Activated CD8-positive, alpha-beta memory T cell treated with anti-CD3 and anti-CD28 coated beads for 24 hours (primary cell): ENCODE results near the gene SCAPER.
"Not testable (repeated sequence)": the region's sequence is repeated elsewhere in the genome, so short reads cannot be mapped to it uniquely, and the experiment has no call there.

ENCODE experiments used
- DNase-seq: peaks from one replicate; pipeline ENCODE4 v3.0.0-alpha.2; 2020

Gene SCAPER

DNA sequence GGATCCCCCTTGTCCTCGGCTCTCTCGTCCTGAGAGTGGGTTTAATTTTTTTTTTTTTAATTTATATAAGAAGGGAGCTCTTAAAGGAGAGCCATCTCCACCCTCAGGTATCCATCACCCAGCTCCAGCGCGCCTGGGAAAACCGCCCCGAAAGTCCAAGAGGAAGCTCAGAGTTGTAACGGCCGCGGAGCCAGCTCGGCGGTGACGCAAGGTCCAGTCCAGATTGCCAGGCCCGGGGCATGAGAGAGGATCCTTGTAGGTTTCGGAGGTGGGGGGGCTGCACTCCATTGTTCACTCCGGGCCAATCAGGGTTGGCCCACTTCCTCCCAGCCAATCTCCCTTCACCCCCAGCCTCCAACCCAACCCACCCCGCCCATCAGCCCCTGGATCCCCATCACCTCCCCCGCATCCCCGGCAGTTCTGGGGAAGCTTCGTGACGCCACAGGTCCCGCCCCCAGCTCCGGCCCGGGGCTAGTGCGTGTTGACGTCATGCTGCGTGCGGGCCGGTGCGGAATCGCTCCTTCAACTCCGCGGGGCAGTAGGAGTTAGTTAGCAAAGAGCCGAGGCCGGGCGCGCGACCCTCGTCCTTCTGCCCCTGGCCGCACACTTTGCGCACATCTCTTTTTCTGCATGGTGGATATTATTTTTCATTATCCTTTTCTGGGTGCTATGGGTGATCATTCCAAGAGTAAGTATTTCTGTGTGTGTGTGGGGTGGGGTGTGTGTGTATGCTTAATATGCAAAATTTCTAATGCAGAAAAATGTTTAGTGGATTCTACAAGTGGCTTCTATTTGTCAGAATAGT, 568.7 kb downstream of the SCAPER start, which contains the start of gene ISL2:
TSS of gene ISL2 (plus strand) at position 520 of the 805 bp plus-strand sequence. CDS start at position 631, 111 bp downstream.
- peak; percentile 78 for DNase-seq

DNA sequence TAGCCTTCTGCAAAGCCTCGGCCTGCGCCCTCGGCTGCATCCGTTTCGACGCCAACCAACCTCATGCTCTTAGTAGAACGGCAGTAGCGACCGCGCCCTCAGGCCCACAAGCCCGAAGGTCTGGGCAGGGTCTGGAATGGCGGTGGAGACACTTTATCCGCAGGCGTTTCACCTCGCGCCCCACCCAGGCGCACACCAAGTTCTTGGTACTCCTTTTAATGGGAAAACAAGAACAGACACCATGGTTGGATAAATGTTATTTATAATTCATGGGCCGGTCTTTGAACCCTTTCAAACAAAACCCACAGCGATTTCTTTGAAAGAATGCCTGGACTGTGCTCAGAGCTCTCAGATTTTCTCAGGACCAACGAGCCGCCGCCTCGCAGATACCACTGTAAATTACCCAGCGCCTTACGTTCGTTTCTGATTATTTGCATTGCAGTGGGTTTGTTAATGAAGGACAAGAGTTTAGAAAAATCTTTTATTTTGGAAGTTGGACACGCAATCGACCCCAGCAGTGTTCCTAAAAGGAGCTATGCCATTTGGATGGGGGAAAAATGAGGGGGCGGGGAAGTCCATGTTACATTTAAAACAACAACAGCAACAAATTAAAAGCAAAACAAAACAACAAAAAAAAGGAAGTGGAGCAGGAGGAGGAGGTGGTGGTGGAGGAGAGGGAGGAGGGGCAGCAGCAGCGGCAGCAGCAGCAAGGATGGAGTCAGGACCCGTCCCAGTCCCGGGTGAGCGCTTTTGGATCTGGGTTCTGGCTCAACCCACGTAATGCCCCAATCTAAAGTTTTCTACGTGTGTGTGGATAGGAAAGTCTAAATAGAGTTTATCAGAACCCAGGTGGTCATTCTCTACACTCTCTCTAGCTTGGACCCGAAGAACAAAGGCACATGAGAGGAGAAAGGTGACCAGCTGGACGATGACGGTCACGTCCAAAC, 569.6 kb downstream of the SCAPER start:
- peak; percentile 60 for DNase-seq

DNA sequence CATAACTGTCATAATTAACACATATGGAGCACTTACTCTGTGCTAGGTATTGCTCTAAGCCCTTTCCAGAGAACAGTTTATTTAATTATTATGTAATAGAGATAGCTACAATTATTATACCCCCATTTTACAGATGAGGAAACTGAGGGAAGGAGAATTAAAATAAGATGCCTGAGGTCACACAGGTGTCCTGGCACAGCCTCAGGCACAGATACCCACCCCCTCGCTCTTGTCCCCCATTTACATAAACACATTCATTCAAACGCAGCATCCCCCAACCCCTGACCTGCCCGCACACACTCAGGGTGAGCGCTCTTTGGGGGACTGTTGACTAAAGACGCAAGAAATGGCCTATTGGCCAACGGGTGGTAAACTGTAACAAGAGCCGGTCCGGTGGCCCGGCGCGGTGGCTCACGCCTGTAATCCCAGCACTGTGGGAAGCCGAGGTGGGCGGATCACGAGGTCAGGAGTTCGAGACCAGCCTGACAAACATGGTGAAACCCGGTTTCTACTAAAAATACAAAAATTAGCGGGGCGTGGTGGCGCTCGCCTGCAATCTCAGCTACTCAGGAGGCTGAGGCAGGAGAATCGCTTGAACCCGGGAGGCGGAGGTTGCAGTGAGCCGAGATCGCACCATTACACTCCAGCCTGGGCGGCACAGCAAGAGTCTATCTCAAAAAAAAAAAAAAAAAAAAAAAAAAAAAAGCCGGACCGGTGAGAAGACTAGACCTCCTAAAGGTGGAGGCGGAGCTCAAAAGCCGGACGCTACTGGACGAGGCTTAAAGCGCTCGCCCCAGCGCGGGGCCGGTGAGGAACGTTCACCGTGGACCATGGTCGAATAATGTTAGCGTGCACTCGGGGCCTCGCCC, 570.5 kb downstream of the SCAPER start:
- DNase-seq = peak; percentile 44

DNA sequence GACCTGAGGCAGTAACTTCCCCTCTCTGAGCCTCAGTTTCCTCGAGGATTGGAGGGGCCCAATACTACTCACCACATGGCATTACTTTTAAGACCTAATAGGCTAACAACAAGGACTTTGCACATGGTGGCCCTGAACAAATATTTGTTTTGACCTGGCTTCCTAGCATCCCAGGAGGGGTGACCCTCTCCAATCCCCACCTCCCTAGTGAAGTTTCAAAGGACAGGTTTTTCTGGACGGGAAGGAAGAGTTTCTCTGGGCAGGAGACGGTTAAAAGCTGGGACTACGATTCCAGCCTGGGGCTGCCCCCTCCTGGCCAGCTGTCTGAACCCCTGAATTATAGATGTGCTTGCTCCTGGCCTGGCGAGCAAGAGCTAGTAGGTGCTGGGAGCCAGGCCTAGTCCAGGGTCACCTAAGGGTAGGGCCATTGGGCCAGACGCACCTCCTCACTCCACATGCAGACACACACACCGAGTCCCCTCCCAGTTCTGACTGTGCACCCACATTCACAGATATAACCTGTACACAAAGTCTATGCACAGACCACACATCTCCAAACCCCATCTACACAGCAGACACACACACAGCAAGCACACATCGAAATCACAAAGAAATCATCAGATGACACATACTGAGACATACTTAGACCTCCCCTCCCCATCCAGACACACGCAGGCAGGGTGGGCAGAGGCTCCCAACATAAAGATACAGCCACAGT, 571.3 kb downstream of the SCAPER start:
- no peak for DNase-seq

DNA sequence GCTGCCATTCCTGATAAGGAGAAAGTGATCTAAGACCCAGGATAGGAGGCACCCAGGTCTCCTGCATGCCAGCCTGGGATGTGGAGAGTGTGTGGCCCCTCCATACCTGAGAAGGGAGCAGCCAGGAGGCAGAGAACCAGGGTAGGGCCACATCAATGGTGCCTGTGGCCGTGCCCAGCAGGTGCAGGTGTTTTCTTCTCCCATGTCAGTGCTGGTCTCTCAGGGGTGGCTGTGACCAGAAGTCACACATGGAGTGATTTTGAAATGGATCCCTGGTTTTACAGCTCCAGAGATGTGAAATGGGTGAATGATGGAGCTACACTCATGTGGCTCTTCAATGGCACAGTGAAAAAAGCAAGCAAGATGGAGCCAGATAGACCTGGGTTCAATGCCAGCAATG, 571.8 kb downstream of the SCAPER start:
- no peak for DNase-seq

DNA sequence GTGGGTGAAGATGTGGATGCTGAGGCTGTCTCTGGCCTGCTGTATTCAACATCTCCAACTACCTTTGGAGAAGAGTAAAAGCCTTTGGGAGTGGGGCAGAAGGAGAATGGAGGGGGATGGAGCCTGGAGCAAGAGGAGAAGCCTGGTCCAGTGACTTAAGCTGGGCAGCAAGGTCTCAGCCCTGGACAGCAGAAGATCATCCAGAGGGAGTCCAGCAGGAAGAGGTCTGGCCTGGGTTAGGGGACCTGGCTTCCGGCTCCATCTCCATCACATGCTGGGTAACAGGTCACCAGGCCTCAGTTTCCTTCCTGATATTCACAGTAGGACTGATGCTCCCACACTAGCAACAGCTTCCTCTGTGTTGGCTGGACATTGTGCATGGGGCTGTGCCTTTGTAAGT, 572.3 kb downstream of the SCAPER start:
- no peak for DNase-seq

DNA sequence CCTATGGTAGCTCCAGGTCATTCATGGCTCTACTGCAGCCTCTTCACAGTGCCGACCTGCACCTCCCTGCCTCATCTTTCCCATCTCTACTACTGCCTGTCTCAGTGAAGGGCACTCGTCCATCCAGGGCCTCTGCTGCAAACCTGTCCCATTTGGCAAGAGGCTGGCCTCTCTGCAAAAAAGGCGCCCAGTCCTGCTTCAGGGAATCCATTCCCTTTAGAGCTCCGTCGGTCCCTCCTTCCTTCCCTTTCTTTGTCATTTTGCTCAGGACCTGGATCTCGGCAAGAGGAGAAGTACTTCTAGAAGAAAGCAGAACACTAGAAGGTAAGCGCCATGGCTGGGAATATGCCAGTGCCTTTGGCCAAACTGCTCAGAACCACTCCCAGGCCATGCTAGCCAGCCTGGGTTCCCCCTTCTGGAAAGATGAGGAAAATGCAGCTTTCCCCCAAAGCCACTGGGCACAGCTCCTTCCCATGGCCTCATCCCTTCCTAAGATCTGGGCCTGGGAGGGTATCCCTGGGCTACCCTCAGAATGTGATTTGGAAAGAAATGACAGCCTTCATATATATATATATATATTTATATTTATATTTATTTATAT, 575.0 kb downstream of the SCAPER start:
- DNase-seq = no peak

DNA sequence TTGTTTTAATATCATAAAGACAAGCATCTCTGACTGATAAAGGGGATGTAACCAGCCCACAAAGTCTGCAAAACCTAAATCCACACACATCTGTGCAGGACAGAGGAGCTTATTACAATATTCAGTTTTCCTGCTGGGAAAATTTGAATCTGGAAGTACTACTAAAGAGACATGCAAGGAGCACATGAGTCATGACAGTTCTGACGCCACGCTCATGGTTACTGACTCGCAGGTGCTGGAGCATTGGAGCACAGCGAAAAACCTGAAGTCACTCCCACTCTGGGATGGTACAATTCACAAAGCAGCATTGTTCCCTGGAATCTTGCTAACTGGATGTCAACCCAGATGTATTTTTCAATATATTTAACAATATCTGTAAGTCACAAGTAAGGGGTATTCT, 576.2 kb downstream of the SCAPER start:
- no peak for DNase-seq

DNA sequence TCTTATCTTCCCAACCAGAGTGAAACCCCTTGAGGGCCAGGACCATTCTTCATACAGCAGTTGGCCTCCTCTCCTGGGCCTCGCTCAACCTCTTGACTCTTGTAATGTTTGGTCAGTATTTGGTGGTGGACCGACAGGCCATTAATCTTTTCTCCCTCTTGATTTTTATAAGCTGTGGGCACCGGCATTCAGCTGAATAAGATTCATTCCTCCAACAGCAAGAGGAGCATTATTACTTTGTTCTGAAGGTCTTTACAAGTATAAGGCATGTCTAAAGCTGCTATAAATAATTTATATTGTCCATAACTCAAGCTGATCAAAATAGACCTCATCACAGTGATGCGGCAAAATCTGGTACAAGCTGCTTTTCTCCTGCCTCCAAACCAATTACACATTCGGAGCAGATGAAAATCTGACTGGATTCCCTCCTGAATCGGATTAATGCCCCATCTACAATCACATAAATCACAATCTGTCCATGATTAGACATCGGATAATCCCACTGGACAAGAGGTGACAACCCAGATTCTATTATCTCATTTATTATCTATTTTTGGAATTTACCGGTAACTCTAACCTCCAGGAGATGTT, 576.9 kb downstream of the SCAPER start:
- no peak for DNase-seq

DNA sequence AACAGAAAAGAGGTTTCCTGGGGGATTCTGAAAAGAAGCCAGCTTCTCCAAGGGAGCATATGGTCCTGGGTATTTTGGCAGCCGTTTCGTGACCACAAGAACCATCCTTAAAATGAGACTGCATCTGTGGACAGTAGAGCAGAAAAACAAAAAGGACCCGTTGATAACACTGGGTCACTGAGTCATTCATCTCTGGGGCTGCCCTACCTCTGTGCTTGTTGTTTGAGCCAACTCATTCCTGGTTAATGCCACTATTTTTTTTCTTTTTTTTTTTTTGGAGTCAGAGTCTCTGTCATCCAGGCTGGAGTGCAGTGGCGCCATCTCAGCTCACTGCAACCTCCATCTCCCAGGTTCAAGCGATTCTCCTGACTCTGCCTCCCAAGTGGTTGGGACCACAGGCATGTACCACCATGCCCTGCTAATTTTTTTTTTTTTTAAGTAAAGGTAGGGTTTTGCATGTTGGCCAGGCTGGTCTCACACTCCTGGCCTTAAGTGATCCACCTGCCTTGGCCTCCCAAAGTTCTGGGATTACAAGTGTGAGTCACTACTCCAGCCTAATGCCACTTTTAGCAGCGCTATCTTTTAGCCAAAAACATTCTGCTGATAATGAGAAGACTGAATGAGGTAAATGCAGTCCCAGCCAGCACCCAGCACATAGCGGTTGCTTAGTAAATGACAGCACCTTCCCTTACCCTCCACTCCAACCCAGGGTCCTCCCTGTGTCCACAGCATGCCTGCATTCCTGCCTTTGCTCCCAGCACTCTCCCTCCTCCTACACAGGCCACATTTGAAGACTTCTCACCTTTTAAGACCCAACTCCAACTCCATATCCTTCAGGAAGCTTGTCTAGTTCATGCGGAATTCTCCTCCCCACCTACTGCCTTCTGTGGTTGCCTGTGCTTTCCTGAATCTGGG, 577.7 kb downstream of the SCAPER start:
- DNase-seq = no peak

DNA sequence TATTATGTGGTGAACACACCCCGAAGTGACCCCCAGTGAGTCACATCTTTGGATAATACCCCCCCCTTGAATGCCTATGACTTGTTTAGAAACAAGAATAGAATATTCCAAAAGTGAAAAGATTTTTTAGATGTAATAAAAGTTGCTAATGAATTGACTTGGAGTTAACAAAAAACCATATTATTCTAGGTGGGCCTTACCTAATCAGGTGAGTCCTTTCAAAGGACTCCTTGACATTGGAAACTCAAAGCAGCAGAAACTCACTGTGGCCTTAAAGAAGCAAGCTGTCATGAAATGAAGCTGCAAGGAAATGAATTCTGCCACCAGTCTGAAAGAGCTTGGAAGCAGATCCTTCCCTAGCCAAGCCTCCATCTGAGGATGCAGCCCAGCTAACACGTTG, 579.4 kb downstream of the SCAPER start:
- no peak for DNase-seq

DNA sequence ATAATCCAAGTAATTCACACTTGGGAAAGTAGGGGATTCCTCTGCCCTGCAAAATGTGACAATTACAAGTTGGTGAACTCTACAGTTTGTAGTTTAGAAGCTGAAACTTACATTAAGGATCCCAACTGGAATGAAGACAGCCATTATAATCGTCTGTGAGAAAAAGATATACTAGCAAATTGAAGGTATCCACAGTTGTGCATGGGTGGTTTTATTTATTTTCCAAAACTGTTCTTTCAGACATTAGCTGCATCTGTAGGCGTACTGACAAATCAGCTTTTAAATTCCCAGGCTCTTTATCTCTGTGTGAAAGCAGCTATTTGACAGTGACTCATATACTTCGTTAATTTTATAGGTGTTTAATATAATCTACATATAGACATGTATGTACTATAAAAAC, 581.1 kb downstream of the SCAPER start:
- no peak for DNase-seq

DNA sequence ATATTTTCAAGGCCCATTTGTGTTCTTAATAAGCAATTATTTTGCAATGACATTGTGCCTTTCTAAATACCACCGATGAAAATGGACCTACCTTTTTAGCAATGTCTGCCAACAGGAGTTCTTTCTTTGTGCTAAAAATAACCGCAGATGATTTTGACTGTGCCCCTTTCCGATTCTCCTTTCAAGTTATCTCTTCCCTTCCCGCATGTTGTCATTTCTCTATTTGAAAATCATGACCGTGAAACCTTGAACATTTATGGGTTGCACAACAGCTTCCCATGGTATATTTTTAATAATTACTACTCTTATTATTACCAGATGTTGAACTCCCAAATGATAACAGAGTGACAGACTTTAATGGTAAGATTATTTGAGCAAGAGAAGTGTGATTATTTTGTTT, 583.5 kb downstream of the SCAPER start:
- DNase-seq = no peak

DNA sequence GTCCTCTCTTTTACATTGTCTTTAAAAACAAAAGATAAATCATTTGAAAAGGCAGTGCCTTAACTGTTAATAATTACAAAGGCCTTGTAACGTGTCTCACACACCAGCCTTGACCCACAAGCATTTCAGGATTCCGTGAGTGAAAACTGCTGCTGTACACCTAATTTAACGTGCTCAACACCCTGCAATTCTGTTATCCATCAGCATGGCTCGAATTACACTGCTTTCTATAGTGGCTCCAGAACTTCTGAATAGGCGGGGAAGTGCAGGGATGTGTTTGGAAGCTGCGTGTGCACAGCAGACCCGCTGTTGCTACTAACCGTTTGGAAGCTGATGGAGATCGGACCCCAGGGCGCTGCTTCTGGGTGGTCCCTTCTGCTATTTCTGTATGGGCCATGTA, 584.0 kb downstream of the SCAPER start:
- no peak for DNase-seq

DNA sequence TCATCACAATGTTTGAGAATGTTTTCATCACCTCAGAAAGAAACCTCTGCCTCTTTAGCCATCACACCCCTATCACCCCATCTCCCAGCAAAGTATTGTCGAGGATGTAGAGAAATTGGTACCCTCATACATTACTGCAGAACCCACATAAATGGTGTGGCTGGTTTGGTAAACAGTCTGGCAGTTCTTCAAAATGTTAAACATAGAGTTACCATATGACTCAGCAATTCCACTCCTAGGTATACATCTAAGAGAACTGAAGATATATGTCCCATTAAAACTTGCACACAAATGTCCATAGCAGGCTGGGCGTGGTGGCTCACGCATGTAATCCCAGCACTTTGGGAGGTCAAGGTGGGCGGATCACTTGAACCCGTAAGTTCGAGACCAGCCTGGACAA, 585.1 kb downstream of the SCAPER start:
- no peak for DNase-seq

DNA sequence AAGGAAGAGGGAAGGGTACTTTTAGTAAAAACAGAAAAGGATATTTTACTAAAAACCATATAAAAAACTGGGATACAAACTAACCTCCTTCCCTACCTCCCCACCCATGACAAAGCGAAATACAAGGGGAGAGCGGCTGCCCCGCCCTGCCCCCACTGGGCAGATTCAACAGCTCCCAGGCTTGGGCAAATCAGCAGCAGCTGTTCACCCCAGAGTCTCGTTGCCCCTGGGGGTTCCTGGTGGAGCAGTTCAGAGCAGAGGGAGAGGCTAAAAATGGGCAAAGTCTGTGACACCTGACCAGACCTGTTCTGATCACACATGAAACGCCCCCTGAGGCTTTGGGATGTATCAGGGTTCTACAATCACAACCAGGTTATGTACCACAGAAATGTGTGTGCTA, 591.4 kb downstream of the SCAPER start:
- DNase-seq = no peak

DNA sequence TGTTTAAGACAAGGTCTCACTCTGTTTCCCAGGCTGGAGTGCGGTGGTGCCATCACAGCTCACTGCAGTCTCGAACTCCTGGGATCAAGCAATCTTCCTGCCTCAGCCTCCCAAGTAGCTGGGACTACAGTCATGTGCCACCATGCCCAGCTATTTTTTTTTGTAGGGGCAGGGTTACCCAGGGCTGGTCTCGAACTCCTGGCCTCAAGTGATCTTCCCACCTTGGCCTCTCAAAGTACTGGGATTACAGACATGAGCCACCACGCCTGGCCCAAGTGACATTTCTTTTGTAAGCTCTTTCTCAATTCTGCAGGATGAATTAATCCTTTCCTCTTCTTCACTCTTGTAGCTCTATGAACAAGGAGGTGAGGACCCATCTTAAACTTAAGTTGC, 592.0 kb downstream of the SCAPER start:
- DNase-seq = not testable (repeated sequence)

DNA sequence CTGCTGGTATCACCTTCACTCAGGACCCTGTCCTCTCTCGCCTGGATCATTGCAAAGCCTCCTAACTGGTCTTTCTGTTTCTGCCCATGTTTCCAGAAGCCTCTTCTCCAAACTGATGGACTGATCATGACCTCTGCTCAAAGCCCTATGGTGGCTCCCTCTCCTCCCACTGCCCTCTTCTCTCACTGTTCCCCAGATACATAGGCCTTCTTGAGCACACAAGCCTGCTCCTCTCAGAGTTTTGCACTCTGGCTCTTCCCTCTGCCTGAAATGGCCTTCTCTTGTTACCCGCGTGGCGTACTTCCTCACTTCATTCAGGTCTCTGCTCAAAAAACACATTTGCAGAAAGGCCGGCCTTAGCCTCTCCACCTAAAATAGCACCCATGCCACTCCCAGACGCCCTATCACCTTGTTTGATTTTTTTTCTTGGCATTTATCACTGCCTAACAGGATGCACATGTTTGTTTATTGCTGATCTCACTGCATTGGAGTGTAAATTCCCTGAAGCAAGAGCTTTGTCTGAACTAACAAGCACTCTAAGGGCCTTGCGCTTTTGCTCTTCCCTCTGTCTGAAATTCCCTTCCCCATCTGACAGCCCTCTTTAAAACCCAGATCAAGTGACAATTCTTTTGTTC, 592.5 kb downstream of the SCAPER start:
- DNase-seq = no peak

DNA sequence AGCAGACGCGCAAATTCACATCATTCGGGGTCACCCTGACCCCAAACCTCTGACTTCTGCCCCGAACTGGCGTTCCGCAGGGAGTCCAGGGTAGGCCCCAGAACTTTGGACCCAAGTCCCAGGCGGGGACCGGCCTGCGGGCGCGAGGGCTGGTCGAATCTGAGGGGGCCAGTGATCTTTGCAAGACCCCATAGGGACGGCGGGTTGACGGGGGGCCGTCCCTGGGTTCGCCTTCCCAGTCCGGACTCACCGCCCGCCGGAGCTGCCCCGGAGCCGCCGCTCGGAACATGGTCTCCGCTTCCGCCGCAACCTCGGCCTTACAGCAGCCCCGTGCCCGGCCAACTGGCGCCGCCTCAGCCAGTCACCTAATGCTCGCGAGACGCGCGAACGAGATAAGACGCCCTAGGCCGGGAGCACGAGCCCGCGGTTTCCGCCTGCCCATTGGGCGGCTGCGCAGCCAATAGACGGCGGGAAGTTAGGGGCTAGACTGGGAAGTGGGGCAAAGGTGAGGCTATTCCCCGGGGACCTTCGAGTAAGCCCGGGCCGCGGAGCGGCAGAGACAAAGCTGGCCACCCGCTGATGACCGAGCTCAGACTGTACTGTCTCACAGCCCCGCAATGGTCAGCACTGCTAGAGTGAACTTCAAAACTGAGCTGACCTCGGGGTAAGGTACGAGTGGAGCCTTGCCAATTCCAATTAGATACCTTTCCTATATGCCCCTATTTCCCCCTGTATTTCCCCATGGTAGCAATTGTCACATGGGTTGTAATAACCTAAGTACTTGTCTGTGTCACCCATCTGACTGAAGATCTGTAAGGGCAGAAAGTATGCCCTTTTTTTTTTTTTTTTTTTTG, 593.8 kb downstream of the SCAPER start, which contains the start of gene ETFA:
TSS of gene ETFA (minus strand) at position 370 of the 854 bp plus-strand sequence. CDS start at position 289, 81 bp downstream.
- DNase-seq = peak; percentile 96
